ENCODE results near the gene AMMECR1. TPM values are rescaled to one million over a fixed set of nuclear protein-coding genes. Genes with fewer than 3 reads are reported as not detected.
"Not testable (repeated sequence)": the region's sequence is repeated elsewhere in the genome, so short reads cannot be mapped to it uniquely, and the experiment has no call there.

The AMMECR1 gene
- total RNA-seq, 4 donors from 2014 or later = 7.4 to 18.9 (median 12.6) TPM

DNA sequence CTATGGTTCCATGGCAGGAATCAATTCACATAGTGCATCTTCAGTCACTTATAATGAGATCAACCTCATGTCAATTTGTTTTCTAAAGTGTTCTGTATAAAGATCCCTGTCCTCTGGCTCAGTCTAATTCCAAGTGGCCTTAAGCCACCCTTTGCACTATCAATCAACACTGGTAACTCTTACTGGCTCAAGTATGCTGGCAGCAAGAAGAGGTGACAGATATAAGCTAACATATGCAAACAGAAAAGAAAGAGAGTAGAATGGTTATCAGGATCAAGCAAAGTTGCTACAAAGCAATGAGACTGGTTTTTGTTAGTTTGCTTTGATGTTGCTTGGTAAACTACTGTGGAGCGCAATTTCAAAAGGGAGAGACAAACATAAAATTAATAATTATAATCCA lies 67.0 kb downstream of the AMMECR1 start:
- TF ChIP-seq, protein P1, sequence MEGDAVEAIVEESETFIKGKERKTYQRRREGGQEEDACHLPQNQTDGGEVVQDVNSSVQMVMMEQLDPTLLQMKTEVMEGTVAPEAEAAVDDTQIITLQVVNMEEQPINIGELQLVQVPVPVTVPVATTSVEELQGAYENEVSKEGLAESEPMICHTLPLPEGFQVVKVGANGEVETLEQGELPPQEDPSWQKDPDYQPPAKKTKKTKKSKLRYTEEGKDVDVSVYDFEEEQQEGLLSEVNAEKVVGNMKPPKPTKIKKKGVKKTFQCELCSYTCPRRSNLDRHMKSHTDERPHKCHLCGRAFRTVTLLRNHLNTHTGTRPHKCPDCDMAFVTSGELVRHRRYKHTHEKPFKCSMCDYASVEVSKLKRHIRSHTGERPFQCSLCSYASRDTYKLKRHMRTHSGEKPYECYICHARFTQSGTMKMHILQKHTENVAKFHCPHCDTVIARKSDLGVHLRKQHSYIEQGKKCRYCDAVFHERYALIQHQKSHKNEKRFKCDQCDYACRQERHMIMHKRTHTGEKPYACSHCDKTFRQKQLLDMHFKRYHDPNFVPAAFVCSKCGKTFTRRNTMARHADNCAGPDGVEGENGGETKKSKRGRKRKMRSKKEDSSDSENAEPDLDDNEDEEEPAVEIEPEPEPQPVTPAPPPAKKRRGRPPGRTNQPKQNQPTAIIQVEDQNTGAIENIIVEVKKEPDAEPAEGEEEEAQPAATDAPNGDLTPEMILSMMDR (IDR thresholded peaks at IDR 0.05) = no peak
- TF ChIP-seq POLR2AphosphoS5 (IDR thresholded peaks at IDR 0.05) = no peak
- TF ChIP-seq EP300 (IDR thresholded peaks at IDR 0.05) = no peak
- no peak for TF ChIP-seq POLR2A (IDR thresholded peaks at IDR 0.05)
- H3K27me3 ChIP-seq = no peaks in the 10 kb centered on the region
- 88% methylated on average over 1 of the region's 1 CpG for WGBS

DNA sequence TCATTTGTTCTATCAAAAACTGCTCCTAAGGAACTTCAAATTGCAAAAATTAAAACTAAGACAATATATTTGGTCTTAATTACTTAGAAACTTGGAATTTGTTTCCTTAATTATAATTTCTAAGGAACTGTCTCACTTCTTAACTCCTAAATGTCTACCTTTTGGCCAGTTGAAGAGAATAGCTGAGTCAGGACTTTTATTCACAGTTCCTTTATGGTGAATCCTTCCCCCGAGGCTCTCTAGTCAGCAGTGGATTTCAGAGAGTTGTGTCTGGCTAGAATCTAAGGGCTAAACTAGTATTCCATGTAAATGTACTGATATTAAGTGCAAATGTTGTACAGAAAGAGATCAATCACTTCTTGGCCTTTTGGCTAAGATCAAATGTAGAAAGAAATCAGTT lies 69.3 kb downstream of the AMMECR1 start:
- TF ChIP-seq, protein P1 (IDR thresholded peaks at IDR 0.05) = no peak
- TF ChIP-seq POLR2A (IDR thresholded peaks at IDR 0.05) (no peak), EP300 (IDR thresholded peaks at IDR 0.05) (no peak), POLR2AphosphoS5 (IDR thresholded peaks at IDR 0.05) (no peak)
- WGBS = 30% methylated on average over 1 of the region's 1 CpG
- no peaks in the 10 kb centered on the region for H3K36me3 ChIP-seq
- no peaks in the 10 kb centered on the region for H3K9me3 ChIP-seq
- no peak overlapping the region for H3K27ac ChIP-seq
- no peak for DNase-seq (ENCODE audit: low spot score in 2 of 2)
- H3K27me3 ChIP-seq = no peaks in the 10 kb centered on the region
- no peaks in the 10 kb centered on the region for H3K4me1 ChIP-seq
- H3K4me3 ChIP-seq = no peak overlapping the region

More for the DNA sequence above, 67.0 kb downstream of the AMMECR1 start:
- Histone ChIP-seq H3K9me3 (no peaks in the 10 kb centered on the region), H3K27ac (no peak overlapping the region), H3K4me1 (no peaks in the 10 kb centered on the region), H3K4me3 (no peak overlapping the region), H3K36me3 (no peaks in the 10 kb centered on the region)
- no peak for DNase-seq (ENCODE audit: low spot score in 2 of 2)

DNA sequence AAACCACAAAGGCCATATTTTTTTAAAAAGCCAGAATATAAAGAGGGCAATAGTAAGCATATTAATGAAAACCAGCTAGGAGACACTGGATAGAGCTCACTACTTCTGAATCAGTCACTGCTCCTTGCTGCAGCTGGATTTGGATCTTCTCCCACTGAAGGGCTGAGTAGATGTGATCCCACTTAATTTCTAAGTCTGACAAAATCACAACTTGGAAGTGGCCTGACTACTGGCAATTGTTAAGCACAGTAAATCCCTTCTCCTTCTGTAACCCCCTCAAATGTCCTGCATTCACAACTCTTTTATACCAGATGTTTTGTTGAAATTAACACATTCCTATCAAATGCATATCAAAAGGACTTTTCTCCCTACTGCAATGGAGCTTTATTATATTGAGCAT lies 72.9 kb downstream of the AMMECR1 start:
- no peaks in the 10 kb centered on the region for H3K4me1 ChIP-seq
- DNase-seq (ENCODE audit: low spot score in 2 of 2) = no peak
- H3K4me3 ChIP-seq = no peak overlapping the region
- H3K36me3 ChIP-seq = no peaks in the 10 kb centered on the region
- no peak for TF ChIP-seq EP300 (IDR thresholded peaks at IDR 0.05)
- no peak for TF ChIP-seq POLR2A (IDR thresholded peaks at IDR 0.05)
- no peak for TF ChIP-seq POLR2AphosphoS5 (IDR thresholded peaks at IDR 0.05)
- TF ChIP-seq, protein P1 (IDR thresholded peaks at IDR 0.05) = no peak
- H3K9me3 ChIP-seq = no peaks in the 10 kb centered on the region
- no peaks in the 10 kb centered on the region for H3K27me3 ChIP-seq
- no peak overlapping the region for H3K27ac ChIP-seq

DNA sequence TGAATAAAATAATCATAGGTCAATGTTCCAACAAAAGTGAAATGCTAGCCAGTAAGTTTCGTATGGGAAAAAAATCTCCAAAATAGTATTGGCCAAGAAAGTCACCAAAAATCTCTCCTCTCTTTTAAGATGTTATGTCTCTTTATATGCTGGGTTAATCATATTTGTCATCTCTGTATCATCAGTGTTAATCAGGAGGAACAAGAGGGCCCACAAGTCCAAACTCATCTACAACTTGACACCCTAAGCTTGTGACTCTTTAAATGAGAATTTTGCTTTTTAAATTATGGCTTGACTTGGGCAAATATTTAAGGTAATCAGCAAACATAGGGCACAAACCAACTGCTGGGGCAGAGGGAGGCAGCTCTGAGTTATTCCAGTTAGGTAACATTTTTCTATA lies 75.5 kb downstream of the AMMECR1 start:
- H3K27ac ChIP-seq = no peak overlapping the region
- H3K4me3 ChIP-seq = no peak overlapping the region
- no peak for DNase-seq (ENCODE audit: low spot score in 2 of 2)
- H3K4me1 ChIP-seq = no peaks in the 10 kb centered on the region
- 56% methylated on average over 1 of the region's 1 CpG for WGBS
- no peaks in the 10 kb centered on the region for H3K9me3 ChIP-seq
- H3K27me3 ChIP-seq = no peaks in the 10 kb centered on the region
- H3K36me3 ChIP-seq = no peaks in the 10 kb centered on the region
- TF ChIP-seq POLR2A (IDR thresholded peaks at IDR 0.05) = no peak
- no peak for TF ChIP-seq EP300 (IDR thresholded peaks at IDR 0.05)
- TF ChIP-seq, protein P1 (IDR thresholded peaks at IDR 0.05) = no peak
- no peak for TF ChIP-seq POLR2AphosphoS5 (IDR thresholded peaks at IDR 0.05)

DNA sequence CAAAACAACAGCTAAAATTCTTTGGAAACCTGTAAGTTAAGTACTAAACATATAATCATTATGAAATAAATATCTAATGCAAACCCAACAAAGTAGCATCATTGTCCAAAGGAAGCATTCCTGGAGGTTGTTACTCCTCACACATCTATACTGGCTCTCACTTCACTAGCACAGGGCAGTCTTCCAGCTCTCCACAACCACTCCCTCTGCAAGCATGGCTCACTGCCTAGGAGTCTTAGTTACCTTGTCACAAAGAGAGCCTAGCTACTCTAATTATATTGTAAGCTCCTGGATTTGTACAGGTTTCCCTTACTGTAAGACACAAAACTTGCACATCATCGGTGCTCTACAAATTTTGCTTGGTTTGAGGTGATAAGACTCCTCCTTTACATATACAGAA lies 76.1 kb downstream of the AMMECR1 start:
- H3K4me1 ChIP-seq = no peaks in the 10 kb centered on the region
- no peaks in the 10 kb centered on the region for H3K9me3 ChIP-seq
- 70% methylated on average over 1 of the region's 1 CpG for WGBS
- H3K4me3 ChIP-seq = no peak overlapping the region
- H3K36me3 ChIP-seq = no peaks in the 10 kb centered on the region
- TF ChIP-seq EP300 (IDR thresholded peaks at IDR 0.05) = no peak
- TF ChIP-seq, protein P1 (IDR thresholded peaks at IDR 0.05) = no peak
- no peak for TF ChIP-seq POLR2AphosphoS5 (IDR thresholded peaks at IDR 0.05)
- TF ChIP-seq POLR2A (IDR thresholded peaks at IDR 0.05) = no peak
- DNase-seq (ENCODE audit: low spot score in 2 of 2) = no peak
- no peaks in the 10 kb centered on the region for H3K27me3 ChIP-seq
- H3K27ac ChIP-seq = no peak overlapping the region

DNA sequence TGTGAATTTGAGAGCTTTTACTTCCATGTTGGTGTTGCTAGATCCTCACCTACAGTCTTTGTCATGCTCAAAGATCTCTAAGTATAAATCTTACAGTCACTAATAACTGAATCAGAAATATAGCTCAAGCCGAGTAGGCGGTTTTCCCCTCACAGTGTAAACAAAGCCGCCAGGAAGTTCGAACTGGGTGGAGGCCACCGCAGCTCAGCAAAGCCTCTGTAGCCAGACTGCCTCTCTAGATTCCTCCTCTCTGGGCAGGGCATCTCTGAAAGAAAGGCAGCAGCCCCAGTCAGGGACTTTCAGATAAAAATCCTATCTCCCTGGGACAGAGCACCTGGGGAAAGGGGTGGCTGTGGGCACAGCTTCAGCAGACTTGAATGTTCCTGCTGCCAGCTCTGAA lies 79.6 kb downstream of the AMMECR1 start:
- WGBS = 81% methylated on average over 5 of the region's 5 CpGs
- not testable (repeated sequence) for H3K4me1 ChIP-seq; H3K27me3 ChIP-seq; DNase-seq (ENCODE audit: low spot score in 2 of 2); H3K4me3 ChIP-seq; H3K9me3 ChIP-seq; H3K36me3 ChIP-seq; H3K27ac ChIP-seq

DNA sequence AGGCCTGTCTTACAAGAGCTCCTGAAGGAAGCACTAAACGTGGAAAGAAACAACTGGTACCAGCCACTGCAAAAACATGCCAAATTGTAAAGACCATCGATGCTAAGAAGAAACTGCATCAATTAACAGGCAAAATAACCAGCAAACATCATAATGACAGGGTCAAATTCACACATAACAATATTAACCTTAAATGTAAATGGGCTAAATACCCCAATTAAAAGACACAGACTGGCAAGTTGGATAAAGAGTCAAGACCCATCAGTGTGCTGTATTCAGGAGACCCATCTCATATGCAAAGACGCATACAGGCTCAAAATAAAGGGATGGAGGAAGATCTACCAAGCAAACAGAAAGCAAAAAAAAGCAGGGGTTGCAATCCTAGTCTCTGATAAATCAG lies 86.4 kb downstream of the AMMECR1 start:
- not testable (repeated sequence) for H3K36me3 ChIP-seq; H3K27me3 ChIP-seq; H3K4me3 ChIP-seq; H3K27ac ChIP-seq; H3K9me3 ChIP-seq; H3K4me1 ChIP-seq; DNase-seq (ENCODE audit: low spot score in 2 of 2)
- 89% methylated on average over 3 of the region's 3 CpGs for WGBS

DNA sequence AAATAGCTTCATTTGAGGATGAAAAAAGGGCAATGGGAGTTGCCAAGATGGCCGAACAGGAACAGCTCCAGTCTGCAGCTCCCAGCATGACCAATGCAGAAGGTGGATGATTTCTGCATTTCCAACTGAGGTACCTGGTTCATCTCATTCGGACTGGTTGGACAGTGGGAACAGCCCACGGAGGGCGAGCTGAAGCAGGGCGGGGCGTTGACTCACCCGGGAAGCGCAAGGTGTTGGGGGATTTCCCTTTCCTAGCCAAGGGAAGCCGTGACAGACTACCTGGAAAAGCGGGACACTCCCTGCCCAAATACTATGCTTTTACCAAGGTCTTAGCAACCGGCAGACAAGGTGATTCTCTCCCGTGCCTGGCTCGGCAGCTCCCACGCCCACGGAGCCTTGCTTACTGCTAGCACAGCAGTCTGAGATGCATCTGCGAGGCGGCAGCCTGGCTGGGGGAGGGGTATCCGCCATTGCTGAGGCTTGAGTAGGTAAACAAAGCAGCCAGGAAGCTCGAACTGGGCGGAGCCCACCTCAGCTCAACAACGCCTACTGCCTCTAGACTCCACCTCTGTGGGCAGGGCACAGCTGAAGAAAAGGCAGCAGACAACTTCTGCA lies 88.3 kb downstream of the AMMECR1 start:
- H3K9me3 ChIP-seq, H3K36me3 ChIP-seq, H3K4me1 ChIP-seq, H3K27me3 ChIP-seq: not testable (repeated sequence)
- WGBS = 58% methylated on average over 12 of the region's 21 CpGs
- Histone ChIP-seq H3K27ac (peak overlapping the region; percentile 74), H3K4me3 (peak overlapping the region; percentile 36)
- peak; percentile 63 to 73 for DNase-seq (ENCODE audit: low spot score in 2 of 2)
